Measurements from ENCODE around the gene GAB4. TPM values are rescaled to one million over a fixed set of nuclear protein-coding genes. Genes with fewer than 3 reads are reported as not detected.
A peak's percentile ranks its signal among the peaks of the same experiment; 100 is the strongest.

The GAB4 gene
- total RNA-seq, 4 donors from 2014 or later, result not detected

GRCh38 chr22:16958475-16958874, 49.5 kb downstream of the GAB4 start:
- H3K36me3 ChIP-seq, result no peaks in the 10 kb centered on the region
- TF ChIP-seq CTCF (IDR thresholded peaks at IDR 0.05) (no peak), EP300 (IDR thresholded peaks at IDR 0.05) (no peak), POLR2AphosphoS5 (IDR thresholded peaks at IDR 0.05) (no peak), POLR2A (IDR thresholded peaks at IDR 0.05; ENCODE audit: low read depth) (no peak)
- intact Hi-C loops (cut with DNase I), result no loop called here
- no peak overlapping the region for H3K27ac ChIP-seq (replicated peaks in 1 of 4)
- DNase-seq (ENCODE audit: extremely low spot score), result peak; percentile 72
- no peaks in the 10 kb centered on the region for H3K4me1 ChIP-seq
- H3K9me3 ChIP-seq, result no peaks in the 10 kb centered on the region
- H3K27me3 ChIP-seq, result no peaks in the 10 kb centered on the region
- 85% methylated on average over 2 of the region's 2 CpGs for WGBS
- no peak overlapping the region for H3K4me3 ChIP-seq

- WGBS, result 92% methylated on average over 4 of the region's 7 CpGs
- Histone ChIP-seq H3K4me1 (no peaks in the 10 kb centered on the region), H3K27ac (replicated peaks in 1 of 4) (no peak overlapping the region), H3K9me3 (no peaks in the 10 kb centered on the region), H3K36me3 (no peaks in the 10 kb centered on the region), H3K27me3 (peaks cover 0 to 4% (median 0%) of the 10 kb centered on the region in 4 donors), H3K4me3 (no peak overlapping the region)
- no peak for TF ChIP-seq EP300 (IDR thresholded peaks at IDR 0.05)
- no peak for TF ChIP-seq CTCF (IDR thresholded peaks at IDR 0.05)
- no peak for TF ChIP-seq POLR2AphosphoS5 (IDR thresholded peaks at IDR 0.05)
- TF ChIP-seq POLR2A (IDR thresholded peaks at IDR 0.05; ENCODE audit: low read depth), result no peak
- intact Hi-C loops (cut with DNase I), result no loop called here
- DNase-seq (ENCODE audit: extremely low spot score), result peak; percentile 87
Observed at GRCh38 chr22:16957781-16958180, 50.2 kb downstream of the GAB4 start.

GRCh38 chr22:16956290-16956689, 51.7 kb downstream of the GAB4 start:
- no peak overlapping the region for H3K27ac ChIP-seq (replicated peaks in 1 of 4)
- H3K9me3 ChIP-seq, result no peaks in the 10 kb centered on the region
- DNase-seq (ENCODE audit: extremely low spot score), result peak; percentile 79
- intact Hi-C loops (cut with DNase I), result no loop called here
- no peak overlapping the region for H3K4me3 ChIP-seq
- 82% methylated on average over 6 of the region's 6 CpGs for WGBS
- no peaks in the 10 kb centered on the region for H3K4me1 ChIP-seq
- peaks cover 0 to 4% (median 0%) of the 10 kb centered on the region in 4 donors for H3K27me3 ChIP-seq
- H3K36me3 ChIP-seq, result no peaks in the 10 kb centered on the region
- TF ChIP-seq CTCF (IDR thresholded peaks at IDR 0.05) (no peak), POLR2A (IDR thresholded peaks at IDR 0.05; ENCODE audit: low read depth) (no peak), EP300 (IDR thresholded peaks at IDR 0.05) (no peak), POLR2AphosphoS5 (IDR thresholded peaks at IDR 0.05) (no peak)

- Histone ChIP-seq H3K36me3 (no peaks in the 10 kb centered on the region), H3K9me3 (no peaks in the 10 kb centered on the region), H3K27me3 (peaks cover 0 to 4% (median 0%) of the 10 kb centered on the region in 4 donors), H3K4me3 (no peak overlapping the region), H3K27ac (replicated peaks in 1 of 4) (no peak overlapping the region), H3K4me1 (no peaks in the 10 kb centered on the region)
- peak; percentile 90 for DNase-seq (ENCODE audit: extremely low spot score)
- TF ChIP-seq POLR2A (IDR thresholded peaks at IDR 0.05; ENCODE audit: low read depth), result no peak
- no peak for TF ChIP-seq POLR2AphosphoS5 (IDR thresholded peaks at IDR 0.05)
- TF ChIP-seq CTCF (IDR thresholded peaks at IDR 0.05), result no peak
- no peak for TF ChIP-seq EP300 (IDR thresholded peaks at IDR 0.05)
- intact Hi-C loops (cut with DNase I), result no loop called here
- WGBS, result 70% methylated on average over 2 of the region's 2 CpGs
Observed at GRCh38 chr22:16955678-16956210, 52.3 kb downstream of the GAB4 start.

- no peaks in the 10 kb centered on the region for H3K4me1 ChIP-seq
- 62% methylated on average over 5 of the region's 5 CpGs for WGBS
- TF ChIP-seq POLR2AphosphoS5 (IDR thresholded peaks at IDR 0.05) (no peak), POLR2A (IDR thresholded peaks at IDR 0.05; ENCODE audit: low read depth) (no peak), EP300 (IDR thresholded peaks at IDR 0.05) (no peak), CTCF (IDR thresholded peaks at IDR 0.05) (no peak)
- H3K27ac ChIP-seq (replicated peaks in 1 of 4), result no peak overlapping the region
- intact Hi-C loops (cut with DNase I), result no loop called here
- no peaks in the 10 kb centered on the region for H3K36me3 ChIP-seq
- no peak overlapping the region for H3K4me3 ChIP-seq
- DNase-seq (ENCODE audit: extremely low spot score), result peak; percentile 57
- peaks cover 0 to 4% (median 0%) of the 10 kb centered on the region in 4 donors for H3K27me3 ChIP-seq
- H3K9me3 ChIP-seq, result no peaks in the 10 kb centered on the region
Observed at GRCh38 chr22:16955081-16955480, 52.9 kb downstream of the GAB4 start.

Measured in esophagus muscularis mucosa (tissue), 4 donors.